Hepatocyte (in vitro differentiated cells): ENCODE results near the gene ING4.

Experiments used
- EZH2 ChIP-seq: fragments of 200-600 bp; sonication (generic); IDR thresholded peaks from 2 replicates; pipeline ENCODE4 v1.6.1; 2016; ENCODE audit warnings: antibody characterized with exemption, mild to moderate bottlenecking, borderline replicate concordance
- EZH2phosphoT487 ChIP-seq: fragments of 200-600 bp; sonication (generic); IDR thresholded peaks from one replicate; pipeline ENCODE4 v1.6.1; 2018; ENCODE audit warnings: antibody characterized with exemption, mild to moderate bottlenecking, low read depth, moderate library complexity; ENCODE audit not compliant: unreplicated experiment, severe bottlenecking
- TF ChIP-seq, protein P1 (sequence below): fragments of 200-600 bp; sonication (generic); IDR thresholded peaks from 2 replicates; pipeline ENCODE4 v1.5.1; 2016; ENCODE audit warnings: antibody characterized with exemption, mild to moderate bottlenecking; ENCODE audit not compliant: poor library complexity

GRCh38 chr12:6701078-6701768, 38.3 kb upstream of the ING4 start:
- TF ChIP-seq EZH2 (no peak), EZH2phosphoT487 (no peak)
- TF ChIP-seq, protein P1, sequence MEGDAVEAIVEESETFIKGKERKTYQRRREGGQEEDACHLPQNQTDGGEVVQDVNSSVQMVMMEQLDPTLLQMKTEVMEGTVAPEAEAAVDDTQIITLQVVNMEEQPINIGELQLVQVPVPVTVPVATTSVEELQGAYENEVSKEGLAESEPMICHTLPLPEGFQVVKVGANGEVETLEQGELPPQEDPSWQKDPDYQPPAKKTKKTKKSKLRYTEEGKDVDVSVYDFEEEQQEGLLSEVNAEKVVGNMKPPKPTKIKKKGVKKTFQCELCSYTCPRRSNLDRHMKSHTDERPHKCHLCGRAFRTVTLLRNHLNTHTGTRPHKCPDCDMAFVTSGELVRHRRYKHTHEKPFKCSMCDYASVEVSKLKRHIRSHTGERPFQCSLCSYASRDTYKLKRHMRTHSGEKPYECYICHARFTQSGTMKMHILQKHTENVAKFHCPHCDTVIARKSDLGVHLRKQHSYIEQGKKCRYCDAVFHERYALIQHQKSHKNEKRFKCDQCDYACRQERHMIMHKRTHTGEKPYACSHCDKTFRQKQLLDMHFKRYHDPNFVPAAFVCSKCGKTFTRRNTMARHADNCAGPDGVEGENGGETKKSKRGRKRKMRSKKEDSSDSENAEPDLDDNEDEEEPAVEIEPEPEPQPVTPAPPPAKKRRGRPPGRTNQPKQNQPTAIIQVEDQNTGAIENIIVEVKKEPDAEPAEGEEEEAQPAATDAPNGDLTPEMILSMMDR: no peak
